Stomach (tissue), 19 donors: ENCODE measurements around the gene ZNF180. TPM values are rescaled to one million over a fixed set of nuclear protein-coding genes. Genes with fewer than 3 reads are reported as not detected.

Experiments used
- DNase-seq, 2 donors: peaks; one replicate each; pipeline versions ENCODE4 v3.0.0 to v3.0.0-alpha.2; 2013 to 2019
- H3K27ac ChIP-seq, 5 donors: fragments of 200-600 bp in 4 of 5; sonication (generic) in 4 of 5; one replicate each; pipeline ENCODE4 v1.5.1; 2013 to 2019; ENCODE audit warnings: mild to moderate bottlenecking in 1 of 5, moderate library complexity in 1 of 5
- H3K27me3 ChIP-seq, 3 donors: fragments of 200-600 bp; sonication (generic); one replicate each; pipeline ENCODE4 v1.5.1; 2017 to 2019; ENCODE audit warnings: mixed run types in 1 of 3
- H3K36me3 ChIP-seq, 4 donors: fragments of 200-600 bp; sonication (generic); 1 replicate in 3 of 4; 2 replicates in 1 of 4; pipeline ENCODE4 v1.5.1; 2016 to 2019
- H3K4me1 ChIP-seq, 4 donors: fragments of 200-600 bp; sonication (generic); one replicate each; pipeline ENCODE4 v1.5.1; 2016 to 2019
- H3K4me3 ChIP-seq, 4 donors: fragments of 200-600 bp; sonication (generic) in 3 of 4; one replicate each; pipeline ENCODE4 v1.5.1; 2016 to 2019; ENCODE audit warnings: mild to moderate bottlenecking in 1 of 4
- H3K9me3 ChIP-seq, 4 donors: fragments of 200-600 bp; sonication (generic); one replicate each; pipeline ENCODE4 v1.5.1; 2016 to 2019
- CTCF ChIP-seq, 7 experiments: fragments of 450-650 bp in 4 of 7; fragments of 200-600 bp in 3 of 7; sonication (generic) in 3 of 7; IDR thresholded peaks; one replicate each; pipeline ENCODE4 v1.5.1; 2016 to 2019; ENCODE audit warnings: antibody characterized with exemption in 7 of 7, control low read depth in 2 of 7, mild to moderate bottlenecking in 1 of 7
- EP300 ChIP-seq: sonication (generic); formaldehyde crosslinking; IDR thresholded peaks from one replicate; pipeline ENCODE4 v1.6.1; 2017; ENCODE audit warnings: antibody characterized with exemption
- POLR2A ChIP-seq, 4 donors: fragments of 450-650 bp; IDR thresholded peaks; one replicate each; pipeline ENCODE4 v1.6.1; 2016; ENCODE audit warnings: antibody characterized with exemption in 4 of 4, control low read depth in 2 of 4, mild to moderate bottlenecking in 1 of 4, moderate library complexity in 1 of 4
- POLR2AphosphoS5 ChIP-seq, 3 donors: sonication (generic); formaldehyde crosslinking; IDR thresholded peaks; one replicate each; pipeline ENCODE4 v1.6.1; 2016; ENCODE audit warnings: antibody characterized with exemption in 3 of 3
- WGBS, 5 donors: extraction: QIAGEN DNeasy Blood & Tissue Kit in 3 of 5; methylation state at CpG; one replicate each; pipeline versions ENCODE4 v1.1.5 to v1.1.7; 2013 to 2018; 5-methylcytosine and 5-hydroxymethylcytosine counted together
- intact Hi-C: fragments of 100-400 bp; cut with DNase I; formaldehyde crosslinking; loops from one replicate; pipeline ENCODE4 v1.15.1; 2023; ENCODE audit warnings: low total_unique reads
- long read RNA-seq, 10 donors: transcript quantifications; one replicate each; lab custom pipeline, GENCODE V29; 2026
- polyA plus RNA-seq, 3 donors: library from polyadenylated mRNA; stranded (reverse); fragments of 200-250 nt; gene quantifications; one replicate each; pipeline ENCODE4 v1.2.3, GENCODE V29; 2013
- total RNA-seq, 5 donors: library from RNA; depleted of rRNA; stranded (reverse); fragments of >200 nt; gene quantifications; one replicate each; pipeline versions ENCODE4 v1.1.0 to v1.2.3, GENCODE V29; 2014 to 2016
- donor health status: healthy with polysubstance abuse.
- donor health status: Bipolar disorder and iron deficiency.
- donor health status: healthy.

Gene ZNF180
- 10 to 100 TPM in 4 of 5 donors, under 1 TPM in 1; 0.58 to 94.7 (median 20.9) TPM for total RNA-seq
- 1 to 10 TPM; 2.7 to 4.6 (median 2.9) TPM for polyA plus RNA-seq
- long read RNA-seq, donor 1 = 0 reads
- long read RNA-seq, donor 2, partial matches to known transcripts = 0 of 1 reads
- long read RNA-seq, donor 2, other reads (novel, unspliced or antisense) = 0 of 1 reads
- long read RNA-seq, donor 3 = 0 reads
- long read RNA-seq, donor 4 = 0 reads
- long read RNA-seq, donor 5, partial matches to known transcripts = 0 of 1 reads
- long read RNA-seq, donor 5, other reads (novel, unspliced or antisense) = 0 of 1 reads
- long read RNA-seq, donor 6 = 0 reads
- long read RNA-seq, donor 7, full-length matches to known transcripts = 2 of 2 reads
- long read RNA-seq, donor 7, partial matches to known transcripts = 0 of 2 reads
- long read RNA-seq, donor 7, other reads (novel, unspliced or antisense) = 0 of 2 reads
- long read RNA-seq, donor 8, partial matches to known transcripts = 0 of 2 reads
- long read RNA-seq, donor 8, other reads (novel, unspliced or antisense) = 0 of 2 reads
- long read RNA-seq, donor 9, partial matches to known transcripts = 0 of 1 reads
- long read RNA-seq, donor 9, other reads (novel, unspliced or antisense) = 0 of 1 reads
- long read RNA-seq, donor 10 = 0 reads

DNA sequence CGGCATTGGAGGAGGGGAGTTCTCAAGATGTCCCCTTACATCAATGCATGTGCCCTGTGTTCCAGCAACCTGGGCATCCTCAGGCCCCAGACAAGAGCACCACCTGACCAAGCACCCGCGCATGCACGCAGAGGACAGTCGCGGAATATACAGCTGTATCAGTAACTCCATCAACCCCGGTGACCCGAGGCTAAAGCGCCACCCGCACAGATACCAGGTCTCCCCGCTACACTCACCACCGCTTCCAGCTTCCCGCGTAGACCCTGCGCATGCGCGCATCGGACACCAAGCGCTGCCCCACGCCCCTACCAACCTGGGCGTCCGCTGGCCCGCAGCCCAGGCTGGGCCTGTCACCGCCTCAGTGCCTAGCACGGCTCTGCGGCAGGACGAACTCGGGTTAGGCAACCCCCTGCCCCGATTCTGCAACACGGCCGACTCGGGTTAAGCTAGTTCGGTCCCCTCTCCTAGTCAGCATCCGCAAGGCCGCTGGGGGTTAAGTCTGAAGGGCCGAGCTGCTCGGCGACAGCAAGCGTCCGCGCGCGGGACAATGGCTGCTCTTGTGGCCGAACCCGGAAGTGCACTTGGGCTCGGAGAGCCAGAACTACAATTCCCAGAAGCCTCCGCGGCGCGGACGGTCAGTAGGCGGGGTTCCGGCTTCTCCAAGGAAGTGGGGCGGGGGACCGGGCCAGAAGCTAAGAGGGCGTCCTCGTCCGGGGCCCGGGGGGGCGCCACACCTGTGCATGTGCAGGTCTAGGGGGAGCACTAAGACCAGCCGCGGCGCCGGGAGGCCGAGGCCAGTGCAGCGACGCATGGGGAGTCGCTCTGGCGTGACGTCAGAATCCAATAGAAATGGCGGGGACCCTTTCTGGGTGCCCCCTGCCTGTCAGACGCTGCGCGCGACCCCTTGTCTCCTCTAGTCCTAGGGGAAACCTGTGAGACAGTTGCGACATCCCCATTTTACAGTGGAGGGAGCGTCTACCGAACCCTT, at the start of gene ZNF180:
Gene ZNF180, minus strand, starts transcription at position 561 of the 988 bp plus-strand sequence. CDS start 3,188 bp downstream, outside the sequence.
- H3K4me3 ChIP-seq = peak within 1 kb of the TSS; percentile 71 to 90 (median 78)
- H3K9me3 ChIP-seq = peaks cover 11 to 51% (median 35%) of the 10 kb centered on the region in 4 donors
- TF ChIP-seq POLR2AphosphoS5 (IDR thresholded peaks at IDR 0.05) = peak; percentile 48 to 90 (median 83)
- TF ChIP-seq CTCF (IDR thresholded peaks at IDR 0.05) = peak in 6 of 7 experiments; percentile 53 to 73 (median 68)
- no peak for TF ChIP-seq EP300
- 0 to 1% (median 0%) methylated on average over 29 to 78 of the region's 78 CpGs for WGBS, 5 donors
- peaks cover 13 to 25% (median 24%) of the 10 kb centered on the region in 4 donors for H3K4me1 ChIP-seq
- peak; percentile 95 to 99 for DNase-seq
- H3K27ac ChIP-seq = peak within 1 kb of the TSS; percentile 81 to 95 (median 90)
- H3K36me3 ChIP-seq = peaks cover 18 to 33% (median 32%) of the 10 kb centered on the region in 4 donors
- intact Hi-C loops = no loop called here
- peaks cover 0 to 7% (median 1%) of the 10 kb centered on the region in 3 donors for H3K27me3 ChIP-seq

- Histone ChIP-seq H3K36me3 (no peaks in the 10 kb centered on the region), H3K9me3 (no peaks in the 10 kb centered on the region), H3K27me3 (peaks cover 0 to 13% (median 0%) of the 10 kb centered on the region in 3 donors), H3K4me1 (no peaks in the 10 kb centered on the region), H3K4me3 (no peak overlapping the region), H3K27ac (no peak overlapping the region)
- intact Hi-C loops = no loop called here
- TF ChIP-seq CTCF (IDR thresholded peaks at IDR 0.05) (no peak), POLR2AphosphoS5 (IDR thresholded peaks at IDR 0.05) (no peak), POLR2A (IDR thresholded peaks at IDR 0.05) (no peak), EP300 (no peak)
- no peak for DNase-seq
- 90 to 98% (median 96%) methylated on average over 3 of the region's 3 CpGs for WGBS, 5 donors
These were observed 49.2 kb upstream of the ZNF180 start for GRCh38 chr19:44549507-44549906.

DNA sequence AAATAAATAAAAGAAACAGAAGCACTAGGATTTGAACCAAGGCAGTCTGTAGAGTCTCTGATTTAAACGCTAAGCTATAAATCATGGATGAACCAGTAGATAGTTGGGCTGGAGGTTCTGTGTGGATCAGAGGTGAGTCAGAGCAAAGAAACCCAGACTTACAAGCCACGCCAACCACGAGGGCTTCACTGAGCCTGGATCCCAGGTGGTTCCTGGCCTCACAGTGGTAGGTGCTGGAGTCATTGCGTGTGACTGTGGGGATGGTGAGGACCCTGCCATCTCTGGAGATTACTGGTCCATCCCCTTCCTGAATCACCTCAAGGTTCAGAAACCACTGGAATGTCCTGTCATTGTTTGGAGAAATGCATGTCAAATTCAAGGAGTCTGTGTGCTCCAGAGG, 48.4 kb upstream of the ZNF180 start:
- no peak for DNase-seq
- Histone ChIP-seq H3K4me3 (no peak overlapping the region), H3K36me3 (no peaks in the 10 kb centered on the region), H3K4me1 (no peaks in the 10 kb centered on the region), H3K27me3 (peaks cover 0 to 15% (median 0%) of the 10 kb centered on the region in 3 donors), H3K9me3 (peaks cover 0 to 3% (median 0%) of the 10 kb centered on the region in 4 donors), H3K27ac (no peak overlapping the region)
- TF ChIP-seq CTCF (IDR thresholded peaks at IDR 0.05) (no peak), EP300 (no peak), POLR2AphosphoS5 (IDR thresholded peaks at IDR 0.05) (no peak), POLR2A (IDR thresholded peaks at IDR 0.05) (no peak)
- intact Hi-C loops = no loop called here
- 72 to 86% (median 80%) methylated on average over 4 of the region's 4 CpGs for WGBS, 5 donors
